Measurements from ENCODE around the gene CBL.

The CBL gene

GRCh38 chr11:119350302-119350701, 144.2 kb downstream of the CBL start:
- no peak for DNase-seq

- no peak for DNase-seq
These were observed 145.1 kb downstream of the CBL start for GRCh38 chr11:119351232-119351631.

- no peak for DNase-seq
These were observed 146.7 kb downstream of the CBL start for GRCh38 chr11:119352857-119353260.

- DNase-seq, result no peak
These were observed 149.1 kb downstream of the CBL start for GRCh38 chr11:119355091-119355843.

GRCh38 chr11:119356349-119357031, 150.4 kb downstream of the CBL start:
- peak; percentile 78 for DNase-seq

GRCh38 chr11:119357074-119357473, 150.9 kb downstream of the CBL start:
- no peak for DNase-seq

All from suppressor macrophage treated with lipopolysaccharide for 4 hours (primary cell).